Thyroid gland (tissue), 4 donors: ENCODE data around the gene TMEM81. TPM values are rescaled to one million over a fixed set of nuclear protein-coding genes. Genes with fewer than 3 reads are reported as not detected.

Experiments used
- DNase-seq, 2 donors: peaks; one replicate each; pipeline ENCODE4 v3.0.0-alpha.2; 2019
- H3K27ac ChIP-seq, 3 donors: fragments of 200-600 bp; sonication (generic); 1 replicate in 2 of 3; 2 replicates in 1 of 3; pipeline ENCODE4 v1.5.1; 2016 to 2019; ENCODE audit warnings: mild to moderate bottlenecking in 1 of 3, moderate library complexity in 1 of 3
- H3K27me3 ChIP-seq: fragments of 200-600 bp; sonication (generic); one replicate; pipeline ENCODE4 v1.5.1; 2019
- H3K36me3 ChIP-seq, 2 donors: fragments of 200-600 bp; sonication (generic); one replicate each; pipeline ENCODE4 v1.5.1; 2016 to 2019
- H3K4me1 ChIP-seq, 2 donors: fragments of 200-600 bp; sonication (generic); one replicate each; pipeline ENCODE4 v1.5.1; 2017 to 2019
- H3K4me3 ChIP-seq, 3 donors: fragments of 200-600 bp; sonication (generic); replicated peaks in 1 of 3; 1 replicate in 2 of 3; 2 replicates in 1 of 3; pipeline ENCODE4 v1.5.1; 2016; ENCODE audit warnings: mild to moderate bottlenecking in 1 of 3
- H3K9me3 ChIP-seq: fragments of 200-600 bp; sonication (generic); one replicate; pipeline ENCODE4 v1.5.1; 2017
- POLR2A ChIP-seq, 2 donors: fragments of 450-650 bp; IDR thresholded peaks; one replicate each; pipeline ENCODE4 v1.6.1; 2017; ENCODE audit warnings: antibody characterized with exemption in 2 of 2, mild to moderate bottlenecking in 2 of 2, moderate library complexity in 1 of 2
- WGBS, 2 donors: methylation state at CpG; one replicate each; pipeline ENCODE4 v1.1.5; 2017; 5-methylcytosine and 5-hydroxymethylcytosine counted together
- intact Hi-C: fragments of 100-400 bp; cut with DNase I; formaldehyde crosslinking; loops from one replicate; pipeline ENCODE4 v1.15.1; 2023
- total RNA-seq, 4 donors: library from RNA; depleted of rRNA; stranded (reverse); fragments of >200 nt; gene quantifications; one replicate each; pipeline ENCODE4 v1.2.3, GENCODE V29; 2016
- TF ChIP-seq, protein P1 (sequence below), 6 experiments: fragments of 200-600 bp in 3 of 6; fragments of 450-650 bp in 3 of 6; sonication (generic) in 3 of 6; IDR thresholded peaks; one replicate each; pipeline ENCODE4 v1.5.1; 2016 to 2019; ENCODE audit warnings: antibody characterized with exemption in 6 of 6, mild to moderate bottlenecking in 2 of 6, inconsistent platforms in 1 of 6, moderate library complexity in 1 of 6

Gene TMEM81, protein sequence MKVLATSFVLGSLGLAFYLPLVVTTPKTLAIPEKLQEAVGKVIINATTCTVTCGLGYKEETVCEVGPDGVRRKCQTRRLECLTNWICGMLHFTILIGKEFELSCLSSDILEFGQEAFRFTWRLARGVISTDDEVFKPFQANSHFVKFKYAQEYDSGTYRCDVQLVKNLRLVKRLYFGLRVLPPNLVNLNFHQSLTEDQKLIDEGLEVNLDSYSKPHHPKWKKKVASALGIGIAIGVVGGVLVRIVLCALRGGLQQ
- 1 to 10 TPM in 2 of 4 donors, under 1 TPM in 2; 0.59 to 3.9 (median 1.5) TPM for total RNA-seq

DNA sequence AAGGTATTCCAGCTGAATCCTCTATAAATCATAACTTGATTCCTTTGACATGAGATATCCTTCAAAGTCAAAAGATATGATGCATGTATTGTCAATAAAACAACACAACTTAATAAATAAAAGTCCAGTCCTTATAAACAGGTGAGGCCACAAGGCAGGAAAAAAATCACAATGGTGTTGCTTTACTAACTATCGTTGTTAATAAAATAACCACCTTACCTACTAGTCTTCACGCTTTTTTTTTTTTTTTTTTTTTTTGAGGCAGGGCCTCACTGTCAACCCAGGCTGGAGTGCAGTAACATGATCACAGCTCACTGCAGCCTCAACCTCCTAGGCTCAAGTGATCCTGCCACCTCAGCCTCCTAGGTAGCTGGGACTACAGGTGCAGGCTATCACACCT, at the start of gene TMEM81:
Gene TMEM81 (minus strand): TSS at position 101 of the 400 bp plus-strand sequence. CDS start 140 bp downstream, outside the sequence.
- WGBS, 2 donors, result 93 to 98% methylated on average over 2 of the region's 2 CpGs
- Histone ChIP-seq H3K36me3 (peaks cover 17 to 27% of the 10 kb centered on the region in 2 donors), H3K4me3 (no peak within 1 kb of the TSS), H3K27me3 (no peaks in the 10 kb centered on the region), H3K27ac (no peak within 1 kb of the TSS), H3K9me3 (no peaks in the 10 kb centered on the region), H3K4me1 (no peaks in the 10 kb centered on the region)
- DNase-seq, result no peak
- intact Hi-C loops, result no loop called here
- TF ChIP-seq POLR2A (IDR thresholded peaks at IDR 0.05), result no peak
- TF ChIP-seq, protein P1, sequence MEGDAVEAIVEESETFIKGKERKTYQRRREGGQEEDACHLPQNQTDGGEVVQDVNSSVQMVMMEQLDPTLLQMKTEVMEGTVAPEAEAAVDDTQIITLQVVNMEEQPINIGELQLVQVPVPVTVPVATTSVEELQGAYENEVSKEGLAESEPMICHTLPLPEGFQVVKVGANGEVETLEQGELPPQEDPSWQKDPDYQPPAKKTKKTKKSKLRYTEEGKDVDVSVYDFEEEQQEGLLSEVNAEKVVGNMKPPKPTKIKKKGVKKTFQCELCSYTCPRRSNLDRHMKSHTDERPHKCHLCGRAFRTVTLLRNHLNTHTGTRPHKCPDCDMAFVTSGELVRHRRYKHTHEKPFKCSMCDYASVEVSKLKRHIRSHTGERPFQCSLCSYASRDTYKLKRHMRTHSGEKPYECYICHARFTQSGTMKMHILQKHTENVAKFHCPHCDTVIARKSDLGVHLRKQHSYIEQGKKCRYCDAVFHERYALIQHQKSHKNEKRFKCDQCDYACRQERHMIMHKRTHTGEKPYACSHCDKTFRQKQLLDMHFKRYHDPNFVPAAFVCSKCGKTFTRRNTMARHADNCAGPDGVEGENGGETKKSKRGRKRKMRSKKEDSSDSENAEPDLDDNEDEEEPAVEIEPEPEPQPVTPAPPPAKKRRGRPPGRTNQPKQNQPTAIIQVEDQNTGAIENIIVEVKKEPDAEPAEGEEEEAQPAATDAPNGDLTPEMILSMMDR (IDR thresholded peaks at IDR 0.05), result no peak

DNA sequence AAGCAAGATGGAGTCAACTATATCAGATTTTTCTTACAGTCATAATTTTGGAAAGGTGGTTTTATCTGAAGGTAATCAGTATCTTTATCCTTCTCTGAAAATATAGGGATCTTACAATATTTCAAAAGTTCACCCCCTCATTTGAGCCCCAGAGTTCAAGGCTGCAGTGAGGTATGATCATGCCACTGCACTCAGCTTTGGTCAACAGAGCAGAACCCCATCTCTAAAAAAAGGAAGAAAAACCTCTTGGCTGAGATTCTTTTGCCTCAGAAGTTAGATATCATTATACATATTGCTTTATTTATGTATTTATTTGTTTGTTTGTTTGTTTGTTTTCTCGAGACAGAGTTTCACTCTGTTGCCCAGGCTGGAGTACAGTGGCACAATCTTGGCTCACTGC, 49.0 kb upstream of the TMEM81 start:
- Histone ChIP-seq H3K36me3 (no peaks in the 10 kb centered on the region), H3K27me3 (no peaks in the 10 kb centered on the region), H3K4me3 (no peak overlapping the region), H3K4me1 (no peaks in the 10 kb centered on the region), H3K9me3 (no peaks in the 10 kb centered on the region), H3K27ac (no peak overlapping the region)
- intact Hi-C loops, result no loop called here
- DNase-seq, result no peak
- WGBS, 2 donors, result 58 to 60% methylated on average over 1 of the region's 1 CpG
- TF ChIP-seq, protein P1 (IDR thresholded peaks at IDR 0.05), result no peak
- TF ChIP-seq POLR2A (IDR thresholded peaks at IDR 0.05), result no peak

DNA sequence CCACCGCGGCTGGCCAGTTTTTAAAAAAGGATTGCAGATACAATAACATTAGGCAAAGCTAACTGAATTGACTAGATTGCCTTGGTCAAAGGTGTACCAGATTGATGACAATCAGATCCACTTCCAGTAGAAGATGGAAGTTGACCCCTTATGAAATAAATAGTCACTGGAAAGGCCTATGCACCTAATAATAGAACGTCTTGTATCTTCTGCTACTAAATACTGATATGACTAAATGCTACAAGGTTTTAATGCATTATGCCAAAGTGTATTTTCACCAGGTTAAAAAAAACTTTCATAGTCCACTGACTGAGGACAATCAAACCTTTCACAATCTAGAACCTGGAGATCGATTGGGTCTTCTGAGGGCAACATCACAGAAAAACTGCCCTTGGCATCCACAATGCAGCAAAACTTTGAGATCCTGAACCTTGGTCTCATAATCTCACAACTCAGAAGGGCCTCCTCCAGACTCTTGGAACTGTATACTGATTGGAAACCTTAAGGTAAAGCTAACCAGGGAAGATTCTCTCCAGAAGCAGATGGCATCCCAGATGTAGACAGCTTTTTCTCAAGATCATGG, 45.3 kb upstream of the TMEM81 start:
- TF ChIP-seq, protein P1 (IDR thresholded peaks at IDR 0.05), result no peak
- no peak for TF ChIP-seq POLR2A (IDR thresholded peaks at IDR 0.05)
- 74 to 80% methylated on average over 4 of the region's 4 CpGs for WGBS, 2 donors
- Histone ChIP-seq H3K36me3 (no peaks in the 10 kb centered on the region), H3K27me3 (no peaks in the 10 kb centered on the region), H3K4me3 (no peak overlapping the region), H3K9me3 (no peaks in the 10 kb centered on the region), H3K4me1 (no peaks in the 10 kb centered on the region), H3K27ac (no peak overlapping the region)
- no peak for DNase-seq
- intact Hi-C loops, result no loop called here

DNA sequence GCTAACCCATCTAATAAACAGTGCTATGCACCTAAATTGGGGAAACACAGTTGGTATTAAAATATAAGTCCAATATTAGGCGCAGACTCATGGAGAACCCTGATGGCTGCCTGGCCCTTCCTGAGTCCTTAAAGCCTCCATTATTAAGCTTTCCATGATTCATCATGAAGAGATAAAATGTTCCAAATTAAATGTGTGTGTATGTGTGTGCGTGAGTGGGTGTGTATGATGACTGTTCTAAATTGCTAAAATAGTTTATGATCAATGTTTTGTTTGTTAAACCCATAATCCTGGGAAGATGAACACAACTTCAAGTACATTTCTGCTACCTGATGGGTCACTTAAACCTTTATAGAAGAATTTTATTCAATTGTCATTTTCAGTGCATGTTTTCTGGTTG, 43.8 kb upstream of the TMEM81 start:
- Histone ChIP-seq H3K4me3 (no peak overlapping the region), H3K9me3 (no peaks in the 10 kb centered on the region), H3K4me1 (peaks cover 0 to under 1% of the 10 kb centered on the region in 2 donors), H3K27me3 (no peaks in the 10 kb centered on the region), H3K36me3 (no peaks in the 10 kb centered on the region), H3K27ac (no peak overlapping the region)
- intact Hi-C loops, result no loop called here
- TF ChIP-seq POLR2A (IDR thresholded peaks at IDR 0.05), result no peak
- TF ChIP-seq, protein P1 (IDR thresholded peaks at IDR 0.05), result no peak
- 92 to 94% methylated on average over 2 of the region's 2 CpGs for WGBS, 2 donors
- no peak for DNase-seq

DNA sequence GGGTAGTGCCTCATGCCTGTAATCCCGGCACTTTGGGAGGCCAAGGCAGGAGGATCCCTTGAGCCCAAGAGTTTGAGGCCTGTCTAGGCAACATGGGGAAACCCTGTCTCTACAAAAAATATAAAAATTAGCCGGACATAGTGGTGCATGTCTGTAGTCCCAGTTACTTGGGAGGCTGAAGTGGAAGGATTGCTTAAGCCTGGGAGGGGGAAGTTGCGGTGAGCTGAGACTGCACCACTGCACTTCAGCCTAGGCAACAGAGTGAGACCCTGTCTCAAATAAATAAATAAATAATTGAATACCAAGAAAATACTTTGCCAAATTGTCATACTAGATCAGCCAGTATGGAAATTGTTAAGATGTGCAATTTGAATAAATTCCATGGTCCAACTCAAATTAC, 43.4 kb upstream of the TMEM81 start:
- peaks cover 0 to 4% of the 10 kb centered on the region in 2 donors for H3K4me1 ChIP-seq
- TF ChIP-seq, protein P1 (IDR thresholded peaks at IDR 0.05), result no peak
- TF ChIP-seq POLR2A (IDR thresholded peaks at IDR 0.05), result no peak
- no peaks in the 10 kb centered on the region for H3K27me3 ChIP-seq
- H3K4me3 ChIP-seq, result no peak overlapping the region
- H3K27ac ChIP-seq, result no peak overlapping the region
- H3K9me3 ChIP-seq, result no peaks in the 10 kb centered on the region
- no peak for DNase-seq
- intact Hi-C loops, result no loop called here
- no peaks in the 10 kb centered on the region for H3K36me3 ChIP-seq
- 86 to 90% methylated on average over 3 of the region's 3 CpGs for WGBS, 2 donors
